Endometrium (tissue), 2 donors: ENCODE data around the gene MRPL23.
A peak's percentile ranks its signal among the peaks of the same experiment; 100 is the strongest.

Experiments
- FAIRE-seq: peaks from 2 replicates; lab custom pipeline; 2012; peaks lifted over from hg19 to GRCh38; lab: Jason Lieb, UNC
- donor health status: control.
- donor health status: control.

Gene MRPL23

GRCh38 chr11:1953489-1954266, 6.5 kb downstream of the MRPL23 start:
- FAIRE-seq = no peak

GRCh38 chr11:1958367-1958766, 11.2 kb downstream of the MRPL23 start:
- no peak for FAIRE-seq

GRCh38 chr11:1959786-1960185, 12.7 kb downstream of the MRPL23 start:
- no peak for FAIRE-seq

GRCh38 chr11:1963864-1964263, 16.7 kb downstream of the MRPL23 start:
- no peak for FAIRE-seq

- FAIRE-seq = peak; percentile 76
These were observed 17.2 kb downstream of the MRPL23 start for GRCh38 chr11:1964348-1964747.

- FAIRE-seq = no peak
These were observed 17.8 kb downstream of the MRPL23 start for GRCh38 chr11:1964955-1965354.

GRCh38 chr11:1966531-1966930, 19.4 kb downstream of the MRPL23 start:
- no peak for FAIRE-seq

GRCh38 chr11:1967641-1968225, 20.6 kb downstream of the MRPL23 start:
- FAIRE-seq = no peak

DNA sequence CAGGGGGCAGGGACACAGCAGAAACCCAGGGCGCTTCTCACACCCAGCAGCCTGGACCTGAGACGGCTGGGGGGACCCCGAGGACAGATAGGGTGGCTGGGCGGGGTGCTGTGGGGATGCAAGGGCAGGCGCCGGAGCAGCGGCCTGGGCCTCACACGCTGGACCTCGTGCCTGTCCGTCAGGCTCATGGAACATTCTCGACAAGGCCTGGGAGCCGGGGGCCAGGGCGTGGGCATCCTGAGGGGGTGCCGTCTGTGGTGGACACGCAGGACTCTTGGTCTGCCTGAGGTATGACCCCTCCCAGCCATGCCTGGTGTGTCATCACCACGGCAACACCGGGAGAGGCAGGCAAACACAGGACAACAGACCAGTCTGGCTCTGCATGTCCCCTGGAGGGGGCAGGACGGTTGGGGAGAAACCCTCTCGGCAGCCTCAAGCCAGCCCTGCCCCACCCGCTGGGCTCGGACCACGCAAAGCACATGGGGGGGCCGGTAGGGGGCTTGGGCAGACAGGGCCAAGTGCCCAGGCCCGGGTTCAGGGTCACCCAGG, 21.4 kb downstream of the MRPL23 start:
- FAIRE-seq = no peak

DNA sequence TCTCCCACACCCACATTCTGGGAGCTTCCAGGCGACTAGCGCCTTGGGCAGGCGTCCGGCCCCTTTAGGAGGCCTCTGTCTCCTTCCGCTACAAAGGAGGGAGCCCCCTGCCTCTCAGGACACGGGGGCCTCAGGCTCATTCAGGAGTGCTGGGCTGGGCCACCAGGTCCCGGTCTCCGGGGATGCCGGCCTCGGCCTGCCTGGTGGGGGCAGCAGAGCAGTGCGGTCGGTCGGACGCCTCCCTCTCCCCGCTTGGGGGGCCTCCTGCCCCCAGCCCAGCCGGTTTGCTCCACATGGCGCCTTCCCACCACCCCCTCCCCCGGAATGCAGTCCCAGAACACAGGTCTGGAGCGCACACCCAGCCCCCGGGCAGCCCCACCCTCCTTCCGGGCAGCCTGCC, 21.9 kb downstream of the MRPL23 start:
- FAIRE-seq = no peak

DNA sequence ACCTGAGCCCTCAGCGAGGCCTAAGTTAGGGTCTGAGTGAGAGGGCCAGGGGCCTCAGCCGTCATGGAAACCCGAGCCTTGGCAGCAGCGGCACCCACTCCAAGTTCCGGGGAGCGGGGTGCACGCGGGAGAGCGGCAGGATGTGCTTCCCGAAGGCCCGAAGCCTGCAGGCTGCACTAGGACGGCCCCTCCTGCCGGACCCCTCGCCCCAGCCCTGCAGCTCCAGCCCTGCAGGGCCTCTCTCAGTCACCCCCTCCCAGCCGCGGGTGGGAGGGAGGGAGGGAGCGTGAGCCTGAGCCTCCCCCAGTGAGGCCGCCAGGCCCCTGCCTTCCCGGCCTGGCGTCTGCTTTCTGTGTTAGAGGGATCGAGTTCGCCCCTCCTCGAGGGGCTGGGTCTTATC, 22.6 kb downstream of the MRPL23 start:
- FAIRE-seq = peak; percentile 15

DNA sequence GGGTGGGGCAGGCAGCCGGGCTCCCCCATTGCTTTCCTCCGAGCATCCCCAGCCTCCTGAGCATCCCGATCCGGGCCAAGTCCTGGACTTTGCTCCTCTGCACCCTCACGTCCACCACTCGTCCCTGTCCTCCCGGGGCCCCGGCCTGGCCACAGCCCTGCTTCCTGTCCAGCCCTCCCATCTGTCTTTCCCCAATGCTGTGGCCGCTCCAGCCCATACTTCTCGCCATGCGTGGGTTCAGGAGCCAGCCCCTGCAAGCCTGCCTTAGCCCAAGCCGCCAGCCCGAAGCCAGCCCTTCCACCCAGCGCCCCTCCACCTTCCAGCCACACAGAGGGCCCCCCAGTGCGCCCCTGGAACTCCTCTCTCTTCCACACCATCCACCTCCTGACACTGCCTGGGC, 23.8 kb downstream of the MRPL23 start:
- FAIRE-seq = no peak

- no peak for FAIRE-seq
These were observed 28.1 kb downstream of the MRPL23 start for GRCh38 chr11:1975185-1975584.

GRCh38 chr11:1978720-1979473, 31.8 kb downstream of the MRPL23 start:
- no peak for FAIRE-seq

DNA sequence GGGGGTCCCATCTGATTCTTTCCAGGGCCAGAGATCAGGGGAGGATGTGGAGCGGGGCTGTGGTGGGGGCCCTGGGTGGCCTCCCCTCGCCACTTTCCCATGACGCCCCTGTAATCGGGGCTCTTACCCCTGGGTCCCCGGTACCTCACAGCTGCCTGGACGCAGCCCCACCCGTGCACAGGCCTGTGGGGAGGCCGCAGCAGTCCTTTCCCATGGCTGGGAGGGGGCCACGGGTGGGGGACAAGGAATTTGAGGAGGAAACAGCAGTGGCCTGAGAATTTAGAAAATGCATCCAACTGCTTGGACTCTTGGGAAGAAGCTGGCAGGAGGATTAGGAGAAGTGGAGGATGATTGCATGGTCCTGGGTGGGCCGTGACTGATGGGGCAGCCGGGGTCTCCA, 32.5 kb downstream of the MRPL23 start:
- FAIRE-seq = no peak

- FAIRE-seq = no peak
These were observed 35.9 kb downstream of the MRPL23 start for GRCh38 chr11:1982873-1983600.

GRCh38 chr11:1983601-1983961, 36.4 kb downstream of the MRPL23 start:
- FAIRE-seq = no peak

- FAIRE-seq = no peak
These were observed 39.9 kb downstream of the MRPL23 start for GRCh38 chr11:1987024-1987423.

- FAIRE-seq = no peak
These were observed 41.0 kb downstream of the MRPL23 start for GRCh38 chr11:1988174-1988573.

GRCh38 chr11:1988667-1989317, 41.7 kb downstream of the MRPL23 start:
- FAIRE-seq = no peak

GRCh38 chr11:1989953-1990352, 42.8 kb downstream of the MRPL23 start:
- no peak for FAIRE-seq
